Gastrocnemius medialis (tissue), 4 donors: ENCODE data around the gene SUGCT.

ENCODE experiments used
- POLR2A ChIP-seq, 2 donors: fragments of 450-650 bp; IDR thresholded peaks; one replicate each; pipeline ENCODE4 v1.6.1; 2017; ENCODE audit warnings: antibody characterized with exemption in 2 of 2, mild to moderate bottlenecking in 2 of 2, moderate library complexity in 2 of 2
- TF ChIP-seq, protein P1 (sequence below), 5 experiments: fragments of 450-650 bp in 3 of 5; fragments of 200-600 bp in 2 of 5; sonication (generic) in 2 of 5; IDR thresholded peaks in 4 of 5; conservative IDR thresholded peaks in 1 of 5; 1 replicate in 4 of 5; 2 replicates in 1 of 5; pipeline ENCODE4 v1.5.1; 2016 to 2019; ENCODE audit warnings: antibody characterized with exemption in 5 of 5, mild to moderate bottlenecking in 3 of 5, moderate library complexity in 3 of 5

DNA sequence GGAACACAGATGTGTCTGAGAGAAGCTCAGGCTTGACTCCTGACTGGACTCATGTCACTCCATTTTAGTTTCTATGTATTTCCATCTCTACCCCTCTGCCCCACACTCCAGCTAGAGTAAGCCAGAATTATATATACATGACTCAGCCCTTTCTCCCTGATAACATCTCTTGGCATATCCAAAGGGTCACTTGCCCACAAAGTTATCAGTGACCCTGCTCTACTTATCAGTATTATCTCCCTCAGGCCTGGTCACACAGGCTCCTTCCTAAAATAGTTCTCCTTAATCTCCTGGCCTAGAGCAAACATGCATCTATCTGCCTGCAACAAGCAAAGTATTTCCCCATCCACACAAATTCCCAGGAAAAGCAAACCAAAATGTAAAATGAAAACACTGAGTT is 598.3 kb downstream of the SUGCT start:
- TF ChIP-seq, protein P1, sequence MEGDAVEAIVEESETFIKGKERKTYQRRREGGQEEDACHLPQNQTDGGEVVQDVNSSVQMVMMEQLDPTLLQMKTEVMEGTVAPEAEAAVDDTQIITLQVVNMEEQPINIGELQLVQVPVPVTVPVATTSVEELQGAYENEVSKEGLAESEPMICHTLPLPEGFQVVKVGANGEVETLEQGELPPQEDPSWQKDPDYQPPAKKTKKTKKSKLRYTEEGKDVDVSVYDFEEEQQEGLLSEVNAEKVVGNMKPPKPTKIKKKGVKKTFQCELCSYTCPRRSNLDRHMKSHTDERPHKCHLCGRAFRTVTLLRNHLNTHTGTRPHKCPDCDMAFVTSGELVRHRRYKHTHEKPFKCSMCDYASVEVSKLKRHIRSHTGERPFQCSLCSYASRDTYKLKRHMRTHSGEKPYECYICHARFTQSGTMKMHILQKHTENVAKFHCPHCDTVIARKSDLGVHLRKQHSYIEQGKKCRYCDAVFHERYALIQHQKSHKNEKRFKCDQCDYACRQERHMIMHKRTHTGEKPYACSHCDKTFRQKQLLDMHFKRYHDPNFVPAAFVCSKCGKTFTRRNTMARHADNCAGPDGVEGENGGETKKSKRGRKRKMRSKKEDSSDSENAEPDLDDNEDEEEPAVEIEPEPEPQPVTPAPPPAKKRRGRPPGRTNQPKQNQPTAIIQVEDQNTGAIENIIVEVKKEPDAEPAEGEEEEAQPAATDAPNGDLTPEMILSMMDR (IDR thresholded peaks at IDR 0.05 in 4 of 5, conservative IDR thresholded peaks at IDR 0.05 in 1 of 5): no peak
- no peak for TF ChIP-seq POLR2A (IDR thresholded peaks at IDR 0.05)
